ENCODE data around the gene DOCK9. TPM values are rescaled to one million over a fixed set of nuclear protein-coding genes. Genes with fewer than 3 reads are reported as not detected.
A peak's percentile ranks its signal among the peaks of the same experiment; 100 is the strongest.

DOCK9 gene
- total RNA-seq, 4 donors from 2014 or later: 127 to 191 (median 154) TPM

DNA sequence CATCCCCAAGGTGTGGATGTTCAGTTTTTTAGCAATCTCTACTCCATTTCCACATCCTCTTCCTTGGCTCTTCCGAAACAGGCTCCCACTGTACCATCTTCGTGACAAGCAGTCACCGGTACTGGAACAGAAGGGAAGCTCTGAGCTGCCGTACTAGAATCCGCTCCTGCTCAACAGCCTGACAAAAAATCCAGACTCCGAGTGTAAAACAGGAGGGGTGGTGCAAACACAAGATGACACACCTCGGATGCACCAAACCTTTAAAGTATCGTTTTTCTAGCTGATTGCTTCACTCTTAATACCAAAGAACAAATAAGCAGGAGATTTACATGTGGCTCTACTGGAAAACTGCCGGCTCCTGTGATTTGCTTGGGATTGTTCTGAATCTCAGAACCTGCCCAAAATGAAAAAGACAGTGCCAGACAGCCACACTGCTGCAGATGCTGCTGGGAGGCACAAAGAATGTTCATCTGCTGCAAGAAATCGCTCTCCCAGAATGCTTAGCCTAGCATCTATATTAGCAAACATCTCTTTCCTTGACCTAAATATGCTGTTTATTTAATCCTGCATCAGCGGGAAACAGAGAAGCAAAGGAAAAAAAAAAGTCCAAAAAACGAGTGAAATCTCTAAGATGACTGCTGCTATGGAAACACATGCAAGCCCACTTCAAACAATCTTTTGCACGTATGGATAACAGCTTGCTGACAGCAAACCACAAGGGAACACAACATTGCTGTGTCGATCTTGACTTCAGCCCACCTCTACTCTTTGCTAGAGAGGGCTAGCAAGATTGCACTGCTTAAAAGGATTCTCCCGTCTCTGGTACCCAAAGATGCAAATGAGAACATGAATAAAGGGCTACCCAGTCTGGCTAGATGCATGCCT, 38.0 kb upstream of the DOCK9 start:
- Histone ChIP-seq H3K27ac (replicated peaks in 1 of 4) (no peak overlapping the region), H3K27me3 (no peaks in the 10 kb centered on the region), H3K4me3 (peak overlapping the region in 1 of 4 donors; percentile 16), H3K36me3 (no peaks in the 10 kb centered on the region), H3K4me1 (peaks cover 8 to 52% (median 42%) of the 10 kb centered on the region in 4 donors), H3K9me3 (no peaks in the 10 kb centered on the region)
- intact Hi-C loops (cut with DNase I): no loop called here
- 68% methylated on average over 15 of the region's 15 CpGs for WGBS
- no peak for DNase-seq (ENCODE audit: extremely low spot score)
- TF ChIP-seq POLR2A (IDR thresholded peaks at IDR 0.05; ENCODE audit: low read depth): no peak
- no peak for TF ChIP-seq POLR2AphosphoS5 (IDR thresholded peaks at IDR 0.05)
- no peak for TF ChIP-seq EP300 (IDR thresholded peaks at IDR 0.05)
- TF ChIP-seq CTCF (IDR thresholded peaks at IDR 0.05): no peak

GRCh38 chr13:99014522-99014921, 36.7 kb upstream of the DOCK9 start:
- intact Hi-C loops (cut with DNase I): no loop called here
- TF ChIP-seq POLR2A (IDR thresholded peaks at IDR 0.05; ENCODE audit: low read depth) (no peak), EP300 (IDR thresholded peaks at IDR 0.05) (no peak), POLR2AphosphoS5 (IDR thresholded peaks at IDR 0.05) (no peak), CTCF (IDR thresholded peaks at IDR 0.05) (no peak)
- no peaks in the 10 kb centered on the region for H3K9me3 ChIP-seq
- no peaks in the 10 kb centered on the region for H3K27me3 ChIP-seq
- no peaks in the 10 kb centered on the region for H3K36me3 ChIP-seq
- 83% methylated on average over 4 of the region's 4 CpGs for WGBS
- no peak for DNase-seq (ENCODE audit: extremely low spot score)
- H3K27ac ChIP-seq (replicated peaks in 1 of 4): no peak overlapping the region
- no peak overlapping the region for H3K4me3 ChIP-seq
- peaks cover 11 to 59% (median 43%) of the 10 kb centered on the region in 4 donors for H3K4me1 ChIP-seq

DNA sequence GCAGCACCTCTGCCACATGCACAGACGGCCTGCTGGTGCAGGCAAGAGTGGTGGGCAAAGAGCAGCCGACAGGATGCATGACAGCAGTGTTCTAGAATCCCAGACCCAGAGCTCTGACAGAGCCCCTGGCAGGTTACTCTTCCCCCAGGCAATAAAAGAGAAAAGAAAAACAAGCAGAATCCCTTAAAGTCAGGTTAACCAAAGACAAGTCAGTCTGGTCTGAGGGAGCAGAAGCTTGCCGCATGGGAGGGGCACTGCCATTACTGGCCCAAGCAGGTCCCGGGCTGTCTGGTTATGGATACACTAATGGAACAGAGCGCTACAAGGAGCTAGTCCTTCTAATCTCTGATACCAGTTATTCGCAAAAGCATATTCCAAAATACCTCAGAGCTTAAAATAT, 36.1 kb upstream of the DOCK9 start:
- intact Hi-C loops (cut with DNase I): no loop called here
- no peak overlapping the region for H3K4me3 ChIP-seq
- TF ChIP-seq EP300 (IDR thresholded peaks at IDR 0.05): no peak
- TF ChIP-seq CTCF (IDR thresholded peaks at IDR 0.05): no peak
- no peak for TF ChIP-seq POLR2AphosphoS5 (IDR thresholded peaks at IDR 0.05)
- TF ChIP-seq POLR2A (IDR thresholded peaks at IDR 0.05; ENCODE audit: low read depth): no peak
- H3K36me3 ChIP-seq: no peaks in the 10 kb centered on the region
- H3K4me1 ChIP-seq: peaks cover 16 to 65% (median 44%) of the 10 kb centered on the region in 4 donors
- no peaks in the 10 kb centered on the region for H3K27me3 ChIP-seq
- WGBS: 92% methylated on average over 6 of the region's 6 CpGs
- no peaks in the 10 kb centered on the region for H3K9me3 ChIP-seq
- no peak for DNase-seq (ENCODE audit: extremely low spot score)
- H3K27ac ChIP-seq (replicated peaks in 1 of 4): no peak overlapping the region

GRCh38 chr13:99012539-99012938, 34.7 kb upstream of the DOCK9 start:
- Histone ChIP-seq H3K4me3 (no peak overlapping the region), H3K27ac (replicated peaks in 1 of 4) (no peak overlapping the region), H3K27me3 (no peaks in the 10 kb centered on the region), H3K9me3 (no peaks in the 10 kb centered on the region), H3K4me1 (peaks cover 20 to 56% (median 49%) of the 10 kb centered on the region in 4 donors), H3K36me3 (no peaks in the 10 kb centered on the region)
- TF ChIP-seq POLR2A (IDR thresholded peaks at IDR 0.05; ENCODE audit: low read depth) (no peak), EP300 (IDR thresholded peaks at IDR 0.05) (no peak), CTCF (IDR thresholded peaks at IDR 0.05) (no peak), POLR2AphosphoS5 (IDR thresholded peaks at IDR 0.05) (no peak)
- intact Hi-C loops (cut with DNase I): no loop called here
- WGBS: 86% methylated on average over 1 of the region's 1 CpG
- DNase-seq (ENCODE audit: extremely low spot score): no peak

Measured in esophagus muscularis mucosa (tissue), 4 donors.